Astrocyte (in vitro differentiated cells and primary cell): ENCODE results near the gene UPB1.
"Not testable (repeated sequence)": the region's sequence is repeated elsewhere in the genome, so short reads cannot be mapped to it uniquely, and the experiment has no call there.

Source experiments
- EZH2 ChIP-seq: IDR thresholded peaks from 2 replicates; pipeline ENCODE4 v1.6.1; 2012; ENCODE audit warnings: mild to moderate bottlenecking, low read length, inconsistent platforms; ENCODE audit not compliant: insufficient read depth
- TF ChIP-seq, protein P1 (sequence below): IDR thresholded peaks from 2 replicates; pipeline ENCODE4 v1.5.1; 2011; ENCODE audit warnings: low read depth, mild to moderate bottlenecking, inconsistent platforms, low read length, moderate library complexity; ENCODE audit not compliant: insufficient read depth

DNA sequence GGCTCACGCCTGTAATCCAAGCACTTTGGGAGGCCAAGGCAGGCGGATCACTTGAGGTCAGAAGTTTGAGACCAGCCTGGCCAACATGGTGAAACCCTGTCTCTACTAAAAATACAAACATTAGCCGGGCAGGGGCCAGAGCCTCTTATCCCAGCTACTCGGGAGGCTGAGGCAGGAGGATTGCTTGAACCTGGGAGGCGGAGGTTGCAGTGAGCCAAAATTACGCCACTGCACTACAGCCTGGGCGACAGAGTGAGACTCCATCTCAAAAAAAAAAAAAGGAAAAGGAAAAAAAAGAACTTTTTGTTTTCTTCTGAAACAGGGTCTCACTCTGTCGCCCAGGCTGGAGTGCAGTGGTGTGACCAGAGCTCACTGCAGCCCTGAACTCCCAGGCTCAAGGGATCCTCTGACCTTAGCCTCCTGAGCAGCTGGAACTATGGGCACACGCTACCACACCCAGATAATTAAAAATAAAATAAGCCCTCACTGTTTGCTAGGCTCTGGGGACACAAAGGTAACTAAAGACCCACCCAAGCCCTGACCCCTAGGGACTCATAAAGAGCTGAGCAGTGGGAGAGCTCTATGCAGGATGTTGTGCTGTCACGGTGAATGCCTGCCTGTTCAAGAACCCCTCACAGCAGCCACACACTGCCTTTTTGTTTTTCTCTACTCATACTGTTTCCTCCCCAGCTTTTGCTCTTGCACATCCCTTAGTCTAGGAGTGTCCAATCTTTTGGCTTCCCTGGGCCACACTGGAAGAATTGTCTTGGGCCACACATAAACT lies 57.6 kb downstream of the UPB1 start:
- TF ChIP-seq, protein P1, sequence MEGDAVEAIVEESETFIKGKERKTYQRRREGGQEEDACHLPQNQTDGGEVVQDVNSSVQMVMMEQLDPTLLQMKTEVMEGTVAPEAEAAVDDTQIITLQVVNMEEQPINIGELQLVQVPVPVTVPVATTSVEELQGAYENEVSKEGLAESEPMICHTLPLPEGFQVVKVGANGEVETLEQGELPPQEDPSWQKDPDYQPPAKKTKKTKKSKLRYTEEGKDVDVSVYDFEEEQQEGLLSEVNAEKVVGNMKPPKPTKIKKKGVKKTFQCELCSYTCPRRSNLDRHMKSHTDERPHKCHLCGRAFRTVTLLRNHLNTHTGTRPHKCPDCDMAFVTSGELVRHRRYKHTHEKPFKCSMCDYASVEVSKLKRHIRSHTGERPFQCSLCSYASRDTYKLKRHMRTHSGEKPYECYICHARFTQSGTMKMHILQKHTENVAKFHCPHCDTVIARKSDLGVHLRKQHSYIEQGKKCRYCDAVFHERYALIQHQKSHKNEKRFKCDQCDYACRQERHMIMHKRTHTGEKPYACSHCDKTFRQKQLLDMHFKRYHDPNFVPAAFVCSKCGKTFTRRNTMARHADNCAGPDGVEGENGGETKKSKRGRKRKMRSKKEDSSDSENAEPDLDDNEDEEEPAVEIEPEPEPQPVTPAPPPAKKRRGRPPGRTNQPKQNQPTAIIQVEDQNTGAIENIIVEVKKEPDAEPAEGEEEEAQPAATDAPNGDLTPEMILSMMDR, result not testable (repeated sequence)
- not testable (repeated sequence) for TF ChIP-seq EZH2
